Epithelial cell of esophagus (primary cell): Measurements from ENCODE around the gene SNAPC4.

Source experiments
- DNase-seq: peaks from one replicate; pipeline ENCODE4 v3.0.0; 2010; ENCODE audit warnings: low read depth
- H3K4me3 ChIP-seq: 2 replicates; pipeline ENCODE4 v1.5.1; 2011; ENCODE audit warnings: mild to moderate bottlenecking, low read length, control low read depth
- CTCF ChIP-seq: IDR thresholded peaks from 2 replicates; pipeline ENCODE4 v1.5.1; 2011; ENCODE audit warnings: low read depth, mild to moderate bottlenecking, low read length, control low read depth, inconsistent platforms; ENCODE audit not compliant: insufficient read depth; ENCODE audit errors: missing control alignments

The SNAPC4 gene

GRCh38 chr9:136379891-136380290 lies 20.1 kb downstream of the SNAPC4 start:
- no peak overlapping the region for H3K4me3 ChIP-seq
- DNase-seq, result no peak
- TF ChIP-seq CTCF, result no peak

GRCh38 chr9:136379401-136379800 lies 20.6 kb downstream of the SNAPC4 start:
- no peak for DNase-seq
- H3K4me3 ChIP-seq, result no peak overlapping the region
- no peak for TF ChIP-seq CTCF

- DNase-seq, result no peak
- TF ChIP-seq CTCF, result no peak
- H3K4me3 ChIP-seq, result no peak overlapping the region
These were observed 21.0 kb downstream of the SNAPC4 start for GRCh38 chr9:136379003-136379287.

- H3K4me3 ChIP-seq, result no peak overlapping the region
- no peak for DNase-seq
- no peak for TF ChIP-seq CTCF
These were observed 21.6 kb downstream of the SNAPC4 start for GRCh38 chr9:136378170-136379002.

- no peak for TF ChIP-seq CTCF
- no peak overlapping the region for H3K4me3 ChIP-seq
- DNase-seq, result no peak
These were observed 22.4 kb downstream of the SNAPC4 start for GRCh38 chr9:136377341-136378169.

GRCh38 chr9:136376457-136376856 lies 23.5 kb downstream of the SNAPC4 start:
- H3K4me3 ChIP-seq, result no peak overlapping the region
- TF ChIP-seq CTCF, result no peak
- DNase-seq, result no peak
